Measurements from ENCODE around the gene SETD7. TPM values are rescaled to one million over a fixed set of nuclear protein-coding genes. Genes with fewer than 3 reads are reported as not detected.

SETD7 gene
- total RNA-seq, 2 experiments from 2014 or later, result 10.4 to 12.1 TPM

- ATAC-seq (peak; percentile 8), DNase-seq (no peak)
- Mint-ChIP-seq H3K4me1 (ENCODE audit: low read depth) (peaks cover 28% of the 10 kb centered on the region), H3K4me3 (no peak overlapping the region), H3K36me3 (ENCODE audit: low read depth) (peaks cover 2% of the 10 kb centered on the region), H3K9me3 (no peaks in the 10 kb centered on the region), H3K27me3 (peaks cover 8% of the 10 kb centered on the region), H3K27ac (peak overlapping the region; percentile 77)
- intact Hi-C loops (cut with micrococcal nuclease), result no loop called here
- ChIA-PET CTCF (no interaction called here), POLR2A (no interaction called here)
- TF ChIP-seq CTCF (IDR thresholded peaks at IDR 0.05), result no peak
These were observed 4.5 kb upstream of the SETD7 start for GRCh38 chr4:139560406-139561104.

DNA sequence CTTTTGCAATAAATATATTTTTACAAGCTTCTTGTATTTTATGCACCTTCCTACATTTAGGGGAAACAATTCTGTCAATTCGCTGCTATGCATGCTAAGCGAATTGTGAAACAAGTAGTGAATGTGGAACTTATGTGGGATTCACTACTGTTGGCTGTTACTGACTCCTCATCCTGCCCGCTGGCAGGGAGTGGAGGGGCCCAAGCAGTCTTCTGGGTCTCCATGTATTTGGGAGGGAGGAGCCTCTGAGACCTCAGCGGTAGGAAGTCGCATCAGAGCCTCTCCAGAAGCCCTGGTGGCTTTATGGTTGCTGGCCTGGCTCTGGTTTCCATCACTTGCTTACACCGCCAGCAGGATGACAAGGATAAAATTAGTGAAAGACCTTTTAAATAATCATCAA is 3.7 kb upstream of the SETD7 start:
- ChIA-PET CTCF (interaction anchor here (0.9 kb wide), 1 partner anchor 106 kb away, joined by 3 read pairs; no protein-coding TSS in a partner anchor), POLR2A (interaction anchor here (1.3 kb wide), 1 partner anchor 12 kb away, joined by 3 read pairs; no protein-coding TSS in a partner anchor)
- no peak for DNase-seq
- Mint-ChIP-seq H3K4me1 (ENCODE audit: low read depth) (peaks cover 30% of the 10 kb centered on the region), H3K4me3 (no peak overlapping the region), H3K27me3 (peaks cover 9% of the 10 kb centered on the region), H3K36me3 (ENCODE audit: low read depth) (peaks cover 4% of the 10 kb centered on the region), H3K9me3 (no peaks in the 10 kb centered on the region), H3K27ac (no peak overlapping the region)
- TF ChIP-seq CTCF (IDR thresholded peaks at IDR 0.05), result no peak
- intact Hi-C loops (cut with micrococcal nuclease), result no loop called here
- ATAC-seq, result no peak

GRCh38 chr4:139559089-139559479 is 3.1 kb upstream of the SETD7 start:
- H3K27ac Mint-ChIP-seq, result peak overlapping the region; percentile 2
- intact Hi-C loops (cut with micrococcal nuclease), result no loop called here
- ChIA-PET CTCF (interaction anchor here (0.9 kb wide), 1 partner anchor 106 kb away, joined by 3 read pairs; no protein-coding TSS in a partner anchor), POLR2A (interaction anchor here (1.3 kb wide), 1 partner anchor 12 kb away, joined by 3 read pairs; no protein-coding TSS in a partner anchor)
- DNase-seq (no peak), ATAC-seq (no peak)
- H3K4me1 Mint-ChIP-seq (ENCODE audit: low read depth), result peaks cover 33% of the 10 kb centered on the region
- H3K36me3 Mint-ChIP-seq (ENCODE audit: low read depth), result peaks cover 4% of the 10 kb centered on the region
- H3K27me3 Mint-ChIP-seq, result peaks cover 9% of the 10 kb centered on the region
- no peak for TF ChIP-seq CTCF (IDR thresholded peaks at IDR 0.05)
- H3K4me3 Mint-ChIP-seq, result no peak overlapping the region
- no peaks in the 10 kb centered on the region for H3K9me3 Mint-ChIP-seq

- Mint-ChIP-seq H3K36me3 (ENCODE audit: low read depth) (peaks cover 4% of the 10 kb centered on the region), H3K4me1 (ENCODE audit: low read depth) (peaks cover 39% of the 10 kb centered on the region), H3K27ac (peak overlapping the region; percentile 95), H3K27me3 (peaks cover 9% of the 10 kb centered on the region), H3K4me3 (no peak overlapping the region), H3K9me3 (no peaks in the 10 kb centered on the region)
- ChIA-PET POLR2A (interaction anchor here (1.3 kb wide), 1 partner anchor 11 kb away, joined by 3 read pairs; no protein-coding TSS in a partner anchor), CTCF (interaction anchor here (0.9 to 2.7 kb wide), 3 partner anchors 94 to 105 kb away, joined by 3 to 7 read pairs (median 3); no protein-coding TSS in a partner anchor)
- no peak for DNase-seq
- intact Hi-C loops (cut with micrococcal nuclease), result no loop called here
- no peak for ATAC-seq
- no peak for TF ChIP-seq CTCF (IDR thresholded peaks at IDR 0.05)
These were observed 2.4 kb upstream of the SETD7 start for GRCh38 chr4:139558235-139559088.
